ENCODE results near the gene PKDREJ. TPM values are rescaled to one million over a fixed set of nuclear protein-coding genes. Genes with fewer than 3 reads are reported as not detected.

Gene PKDREJ
- total RNA-seq, 4 donors from 2014 or later: 0.11 to 0.34 (median 0.34) TPM; not detected in 1

DNA sequence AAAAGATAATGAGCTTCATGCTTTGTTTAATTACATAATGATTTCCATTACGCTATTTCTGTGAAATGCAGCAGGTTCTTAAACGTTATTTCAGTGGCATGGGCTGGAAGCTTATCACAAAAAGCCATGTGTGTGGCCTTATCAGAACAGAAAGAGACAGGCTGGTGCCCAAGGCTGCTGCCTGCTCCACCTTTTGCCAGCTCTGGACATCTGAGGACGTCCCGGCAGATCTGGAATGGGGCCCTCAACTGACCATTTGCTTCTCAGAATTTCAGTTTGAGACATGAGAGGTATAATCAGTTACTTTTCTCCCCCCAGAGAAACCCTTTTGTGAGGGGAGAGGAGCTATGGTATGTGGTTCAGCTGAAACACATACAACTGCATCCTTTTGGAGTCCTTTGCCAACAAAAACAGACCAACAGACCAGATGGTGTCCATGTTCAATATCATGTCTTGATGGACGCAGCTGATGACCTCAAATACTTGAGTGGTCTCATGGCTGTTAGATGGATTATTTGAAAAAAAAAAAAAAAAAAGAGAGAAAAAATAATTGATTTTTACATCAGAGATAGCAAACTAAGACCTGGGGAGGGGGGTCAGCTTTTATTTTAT is 21.6 kb downstream of the PKDREJ start:
- Histone ChIP-seq H3K4me3 (no peak overlapping the region), H3K27ac (no peak overlapping the region), H3K4me1 (no peaks in the 10 kb centered on the region), H3K9me3 (no peaks in the 10 kb centered on the region), H3K36me3 (peaks cover 43% of the 10 kb centered on the region), H3K27me3 (no peaks in the 10 kb centered on the region)
- no peak for TF ChIP-seq POLR2AphosphoS5 (IDR thresholded peaks at IDR 0.05)
- no peak for TF ChIP-seq POLR2A (IDR thresholded peaks at IDR 0.05)
- TF ChIP-seq, protein P1, sequence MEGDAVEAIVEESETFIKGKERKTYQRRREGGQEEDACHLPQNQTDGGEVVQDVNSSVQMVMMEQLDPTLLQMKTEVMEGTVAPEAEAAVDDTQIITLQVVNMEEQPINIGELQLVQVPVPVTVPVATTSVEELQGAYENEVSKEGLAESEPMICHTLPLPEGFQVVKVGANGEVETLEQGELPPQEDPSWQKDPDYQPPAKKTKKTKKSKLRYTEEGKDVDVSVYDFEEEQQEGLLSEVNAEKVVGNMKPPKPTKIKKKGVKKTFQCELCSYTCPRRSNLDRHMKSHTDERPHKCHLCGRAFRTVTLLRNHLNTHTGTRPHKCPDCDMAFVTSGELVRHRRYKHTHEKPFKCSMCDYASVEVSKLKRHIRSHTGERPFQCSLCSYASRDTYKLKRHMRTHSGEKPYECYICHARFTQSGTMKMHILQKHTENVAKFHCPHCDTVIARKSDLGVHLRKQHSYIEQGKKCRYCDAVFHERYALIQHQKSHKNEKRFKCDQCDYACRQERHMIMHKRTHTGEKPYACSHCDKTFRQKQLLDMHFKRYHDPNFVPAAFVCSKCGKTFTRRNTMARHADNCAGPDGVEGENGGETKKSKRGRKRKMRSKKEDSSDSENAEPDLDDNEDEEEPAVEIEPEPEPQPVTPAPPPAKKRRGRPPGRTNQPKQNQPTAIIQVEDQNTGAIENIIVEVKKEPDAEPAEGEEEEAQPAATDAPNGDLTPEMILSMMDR (IDR thresholded peaks at IDR 0.05): no peak
- TF ChIP-seq EP300 (IDR thresholded peaks at IDR 0.05): no peak
- no peak for DNase-seq (ENCODE audit: low spot score in 2 of 2)
- WGBS: 83% methylated on average over 5 of the region's 5 CpGs

DNA sequence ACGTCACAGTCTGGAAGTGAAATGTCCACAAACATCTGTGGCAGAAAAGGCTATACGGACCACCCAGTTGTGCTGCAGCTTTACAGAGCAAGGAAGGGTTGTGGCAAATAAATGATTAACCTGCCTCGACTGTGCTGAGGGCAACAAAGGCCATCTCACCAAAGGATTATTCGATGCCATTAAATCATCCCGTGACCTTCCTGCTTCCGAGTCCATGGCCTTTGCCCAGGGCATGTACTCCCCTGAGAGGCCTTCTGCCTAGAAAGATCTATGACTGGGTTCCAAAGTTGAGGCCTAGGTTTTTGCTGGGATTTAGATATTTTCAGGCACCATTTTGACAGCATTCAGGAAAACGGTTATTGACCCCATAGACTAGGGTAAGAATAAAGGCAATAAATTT is 22.2 kb downstream of the PKDREJ start:
- Histone ChIP-seq H3K36me3 (peaks cover 49% of the 10 kb centered on the region), H3K4me3 (no peak overlapping the region), H3K9me3 (no peaks in the 10 kb centered on the region), H3K27me3 (no peaks in the 10 kb centered on the region), H3K27ac (no peak overlapping the region), H3K4me1 (no peaks in the 10 kb centered on the region)
- peak in 1 of 2 donors; percentile 16 for DNase-seq (ENCODE audit: low spot score in 2 of 2)
- WGBS: 83% methylated on average over 7 of the region's 7 CpGs
- TF ChIP-seq, protein P1 (IDR thresholded peaks at IDR 0.05): no peak
- TF ChIP-seq POLR2A (IDR thresholded peaks at IDR 0.05) (no peak), EP300 (IDR thresholded peaks at IDR 0.05) (no peak), POLR2AphosphoS5 (IDR thresholded peaks at IDR 0.05) (no peak)

DNA sequence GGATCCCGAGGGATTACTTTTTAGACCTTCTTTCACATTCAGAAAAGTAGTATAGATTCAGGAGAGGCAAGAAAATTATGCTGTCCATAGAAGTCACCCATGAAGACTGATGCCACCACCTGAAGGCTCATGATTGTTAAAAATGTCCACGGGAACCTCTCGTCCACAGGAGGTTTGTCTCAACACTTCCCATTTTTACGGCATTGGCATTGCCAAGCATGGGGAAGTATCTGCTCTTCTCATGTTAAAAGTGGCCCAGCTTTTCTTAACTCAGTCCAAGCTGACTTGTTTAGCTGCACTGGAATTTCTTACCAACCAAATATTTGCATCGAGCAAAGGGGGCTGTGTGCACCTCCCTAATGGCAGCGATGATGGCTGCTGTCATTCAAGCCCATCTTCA is 22.6 kb downstream of the PKDREJ start:
- H3K9me3 ChIP-seq: no peaks in the 10 kb centered on the region
- peak in 1 of 2 donors; percentile 20 for DNase-seq (ENCODE audit: low spot score in 2 of 2)
- H3K4me3 ChIP-seq: no peak overlapping the region
- no peaks in the 10 kb centered on the region for H3K4me1 ChIP-seq
- 83% methylated on average over 5 of the region's 6 CpGs for WGBS
- H3K27me3 ChIP-seq: no peaks in the 10 kb centered on the region
- TF ChIP-seq EP300 (IDR thresholded peaks at IDR 0.05): no peak
- TF ChIP-seq POLR2AphosphoS5 (IDR thresholded peaks at IDR 0.05): no peak
- TF ChIP-seq POLR2A (IDR thresholded peaks at IDR 0.05): no peak
- peaks cover 53% of the 10 kb centered on the region for H3K36me3 ChIP-seq
- H3K27ac ChIP-seq: no peak overlapping the region

DNA sequence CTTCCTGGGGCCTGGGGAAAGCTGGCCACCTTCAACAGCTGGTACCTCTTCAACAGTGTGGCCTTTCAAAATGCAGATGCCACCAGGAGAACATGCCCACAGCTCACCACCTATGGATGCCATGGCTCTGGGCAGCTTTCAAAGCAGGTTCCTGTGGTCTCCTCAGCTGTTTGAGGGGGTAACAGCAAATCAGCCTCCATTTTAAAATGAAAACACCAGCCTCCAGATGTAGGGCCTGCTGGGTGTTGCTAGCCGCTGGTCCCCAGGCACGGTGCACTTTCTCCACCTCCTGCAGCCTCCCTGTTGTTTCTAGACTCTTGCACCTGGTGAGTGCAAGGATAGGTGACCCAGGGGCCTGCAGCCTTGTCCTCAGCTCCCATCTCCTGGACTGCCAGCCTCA is 23.1 kb downstream of the PKDREJ start:
- Histone ChIP-seq H3K4me3 (no peak overlapping the region), H3K27ac (no peak overlapping the region), H3K4me1 (no peaks in the 10 kb centered on the region), H3K36me3 (peaks cover 57% of the 10 kb centered on the region), H3K9me3 (no peaks in the 10 kb centered on the region), H3K27me3 (no peaks in the 10 kb centered on the region)
- no peak for TF ChIP-seq POLR2A (IDR thresholded peaks at IDR 0.05)
- TF ChIP-seq POLR2AphosphoS5 (IDR thresholded peaks at IDR 0.05): no peak
- TF ChIP-seq, protein P1 (IDR thresholded peaks at IDR 0.05): no peak
- no peak for TF ChIP-seq EP300 (IDR thresholded peaks at IDR 0.05)
- WGBS: 100% methylated on average over 2 of the region's 2 CpGs
- no peak for DNase-seq (ENCODE audit: low spot score in 2 of 2)

DNA sequence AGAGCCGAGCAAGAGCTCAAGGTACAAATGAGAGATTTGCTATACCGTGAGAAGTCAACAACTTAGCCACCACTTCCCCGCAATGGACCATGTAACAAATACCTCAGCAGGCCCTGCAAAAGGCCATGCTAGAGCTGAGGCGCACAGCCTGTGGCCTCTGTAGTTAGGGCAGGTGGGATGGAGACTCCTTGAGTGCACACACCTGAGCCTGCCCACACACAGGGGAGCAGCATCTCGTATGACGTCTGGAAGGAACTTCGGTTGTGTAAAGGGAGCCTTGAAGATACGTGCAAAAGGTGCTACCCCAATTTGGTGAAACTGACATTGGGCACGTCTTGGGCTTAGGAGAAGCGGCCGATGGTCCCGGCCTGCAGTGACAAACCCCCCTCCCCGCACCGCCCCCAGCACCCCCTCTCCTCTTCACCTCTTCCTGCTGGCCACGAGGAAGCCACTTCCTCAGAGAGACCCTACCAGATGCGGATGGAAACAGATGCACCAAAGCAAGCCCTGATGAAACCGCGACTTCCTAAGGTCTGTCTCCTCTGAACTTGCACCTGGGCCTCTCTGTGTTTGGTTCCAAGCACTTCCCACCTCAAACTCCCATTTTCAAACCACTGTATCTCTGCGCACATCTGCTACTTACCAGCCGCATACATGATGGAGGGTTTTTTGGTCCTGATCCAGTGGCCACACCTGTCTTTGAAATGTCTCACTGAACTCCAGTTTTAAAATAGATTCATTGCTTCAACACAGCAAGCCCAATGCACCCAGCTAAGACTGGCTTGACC is 23.7 kb downstream of the PKDREJ start:
- H3K4me1 ChIP-seq: no peaks in the 10 kb centered on the region
- H3K27ac ChIP-seq: no peak overlapping the region
- DNase-seq (ENCODE audit: low spot score in 2 of 2): peak in 1 of 2 donors; percentile 46
- H3K27me3 ChIP-seq: no peaks in the 10 kb centered on the region
- WGBS: 79% methylated on average over 20 of the region's 20 CpGs
- peaks cover 56% of the 10 kb centered on the region for H3K36me3 ChIP-seq
- no peak for TF ChIP-seq POLR2A (IDR thresholded peaks at IDR 0.05)
- TF ChIP-seq POLR2AphosphoS5 (IDR thresholded peaks at IDR 0.05): no peak
- TF ChIP-seq, protein P1 (IDR thresholded peaks at IDR 0.05): no peak
- TF ChIP-seq EP300 (IDR thresholded peaks at IDR 0.05): no peak
- H3K9me3 ChIP-seq: no peaks in the 10 kb centered on the region
- H3K4me3 ChIP-seq: no peak overlapping the region

Data from suprapubic skin (tissue), 4 donors.